Neural cell (in vitro differentiated cells): Measurements from ENCODE around the gene ROGDI.

ENCODE experiments used
- CTCF ChIP-seq: fragments of 450-650 bp; IDR thresholded peaks from 2 replicates; pipeline ENCODE4 v1.5.1; 2014; ENCODE audit warnings: antibody characterized with exemption, mild to moderate bottlenecking, moderate library complexity; ENCODE audit not compliant: poor library complexity, severe bottlenecking
- EP300 ChIP-seq: fragments of 450-650 bp; conservative IDR thresholded peaks from 2 replicates; pipeline ENCODE4 v1.6.1; 2014; ENCODE audit warnings: antibody characterized with exemption, mild to moderate bottlenecking, moderate library complexity; ENCODE audit not compliant: poor library complexity, severe bottlenecking
- EZH2 ChIP-seq: fragments of 200-600, 300-800 bp; shearing (Covaris generic), sonication (generic); IDR thresholded peaks from 2 replicates; pipeline ENCODE4 v1.6.1; 2014; ENCODE audit warnings: antibody characterized with exemption, low read length, borderline replicate concordance, mild to moderate bottlenecking; ENCODE audit not compliant: insufficient read depth, poor library complexity, severe bottlenecking
- MXI1 ChIP-seq: fragments of 450-650 bp; conservative IDR thresholded peaks from 2 replicates; pipeline ENCODE4 v1.6.1; 2014; ENCODE audit warnings: antibody characterized with exemption, mild to moderate bottlenecking; ENCODE audit not compliant: poor library complexity, severe bottlenecking
- POLR2AphosphoS5 ChIP-seq: IDR thresholded peaks from 2 replicates; pipeline ENCODE4 v1.6.1; 2012
- RAD21 ChIP-seq: fragments of 450-650 bp; conservative IDR thresholded peaks from 2 replicates; pipeline ENCODE4 v1.6.1; 2014; ENCODE audit warnings: antibody characterized with exemption, mild to moderate bottlenecking, moderate library complexity
- REST ChIP-seq: IDR thresholded peaks from 2 replicates; pipeline ENCODE4 v1.6.1; 2012; ENCODE audit warnings: borderline replicate concordance
- SMC3 ChIP-seq: fragments of 450-650 bp; conservative IDR thresholded peaks from 2 replicates; pipeline ENCODE4 v1.6.1; 2014; ENCODE audit warnings: antibody characterized with exemption, mild to moderate bottlenecking, moderate library complexity; ENCODE audit not compliant: poor library complexity
- TAF1 ChIP-seq: IDR thresholded peaks from 2 replicates; pipeline ENCODE4 v1.6.1; 2012; ENCODE audit warnings: low read depth

GRCh38 chr16:4783951-4784336, 18.5 kb downstream of the ROGDI start:
- TF ChIP-seq SMC3, result no peak
- TF ChIP-seq EP300, result no peak
- TF ChIP-seq CTCF, result no peak
- TF ChIP-seq TAF1, result no peak
- no peak for TF ChIP-seq EZH2
- no peak for TF ChIP-seq POLR2AphosphoS5
- no peak for TF ChIP-seq MXI1
- TF ChIP-seq REST, result no peak
- no peak for TF ChIP-seq RAD21
